Measurements from ENCODE around the gene QRICH1. TPM values are rescaled to one million over a fixed set of nuclear protein-coding genes. Genes with fewer than 3 reads are reported as not detected.

QRICH1 gene
- total RNA-seq, 4 donors from 2014 or later, result 66.2 to 93.9 (median 82.6) TPM

DNA sequence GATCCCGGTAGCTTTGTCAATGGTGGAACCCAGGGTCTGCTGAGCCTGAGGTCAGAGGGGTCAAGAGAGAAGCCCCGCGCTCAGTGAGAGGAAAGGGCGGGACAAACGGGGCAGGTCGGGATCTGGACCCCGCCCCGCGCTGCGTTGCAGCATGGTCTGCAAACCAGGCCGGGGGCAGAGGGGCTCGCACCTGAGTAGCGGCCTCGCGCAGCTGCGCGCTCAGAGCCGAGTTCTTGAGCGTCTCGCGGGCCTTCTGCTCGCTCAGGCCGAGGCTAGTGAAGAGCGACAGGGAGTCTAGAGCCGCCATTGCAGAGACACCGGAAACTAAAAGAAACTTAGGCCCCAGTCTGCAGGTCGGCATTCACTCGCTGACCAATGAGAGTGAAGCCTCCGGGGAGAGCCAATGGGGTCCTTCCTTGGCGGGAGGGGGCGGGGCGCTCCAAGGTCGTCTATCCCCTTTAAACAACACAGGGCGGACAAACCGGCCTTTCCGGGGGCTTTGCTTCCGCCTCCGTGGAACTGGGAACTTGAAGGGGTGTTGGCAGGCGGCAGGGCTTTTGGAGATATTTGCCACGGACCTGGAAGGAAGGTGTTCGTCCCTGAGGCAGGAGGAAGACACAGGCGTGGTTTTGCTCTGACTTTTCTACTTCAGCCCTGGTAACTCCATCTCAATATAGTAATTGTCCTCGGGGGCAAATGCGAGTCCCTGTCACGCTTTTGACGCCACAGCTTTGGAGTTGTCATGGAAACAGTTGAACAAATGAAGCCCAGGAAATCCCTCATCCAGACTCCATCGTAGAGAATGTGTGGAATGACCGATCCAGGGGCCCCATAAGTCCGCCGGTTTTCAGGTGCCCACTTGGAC, 10.8 kb upstream of the QRICH1 start, which contains the start of gene QARS1:
Gene QARS1, minus strand, starts transcription at position 331 of the 865 bp plus-strand sequence. Its CDS starts 24 bp downstream, at position 307.
- Histone ChIP-seq H3K9me3 (no peaks in the 10 kb centered on the region), H3K27me3 (no peaks in the 10 kb centered on the region), H3K4me3 (peak within 1 kb of the TSS; percentile 64 to 95 (median 80)), H3K36me3 (peaks cover 6 to 67% (median 24%) of the 10 kb centered on the region in 3 donors), H3K4me1 (peaks cover 0 to 34% (median 17%) of the 10 kb centered on the region in 4 donors), H3K27ac (peak within 1 kb of the TSS; percentile 4 to 88 (median 84))
- peak; percentile 89 to 94 for DNase-seq (ENCODE audit: low spot score in 2 of 2)
- TF ChIP-seq POLR2A (IDR thresholded peaks at IDR 0.05) (peak in 1 of 2 donors; percentile 45), EP300 (IDR thresholded peaks at IDR 0.05) (peak in 1 of 2 donors; percentile 77)
- TF ChIP-seq, protein P1, sequence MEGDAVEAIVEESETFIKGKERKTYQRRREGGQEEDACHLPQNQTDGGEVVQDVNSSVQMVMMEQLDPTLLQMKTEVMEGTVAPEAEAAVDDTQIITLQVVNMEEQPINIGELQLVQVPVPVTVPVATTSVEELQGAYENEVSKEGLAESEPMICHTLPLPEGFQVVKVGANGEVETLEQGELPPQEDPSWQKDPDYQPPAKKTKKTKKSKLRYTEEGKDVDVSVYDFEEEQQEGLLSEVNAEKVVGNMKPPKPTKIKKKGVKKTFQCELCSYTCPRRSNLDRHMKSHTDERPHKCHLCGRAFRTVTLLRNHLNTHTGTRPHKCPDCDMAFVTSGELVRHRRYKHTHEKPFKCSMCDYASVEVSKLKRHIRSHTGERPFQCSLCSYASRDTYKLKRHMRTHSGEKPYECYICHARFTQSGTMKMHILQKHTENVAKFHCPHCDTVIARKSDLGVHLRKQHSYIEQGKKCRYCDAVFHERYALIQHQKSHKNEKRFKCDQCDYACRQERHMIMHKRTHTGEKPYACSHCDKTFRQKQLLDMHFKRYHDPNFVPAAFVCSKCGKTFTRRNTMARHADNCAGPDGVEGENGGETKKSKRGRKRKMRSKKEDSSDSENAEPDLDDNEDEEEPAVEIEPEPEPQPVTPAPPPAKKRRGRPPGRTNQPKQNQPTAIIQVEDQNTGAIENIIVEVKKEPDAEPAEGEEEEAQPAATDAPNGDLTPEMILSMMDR (IDR thresholded peaks at IDR 0.05), result no peak
- WGBS, 2 donors, result 1% methylated on average over 36 to 41 of the region's 50 CpGs

DNA sequence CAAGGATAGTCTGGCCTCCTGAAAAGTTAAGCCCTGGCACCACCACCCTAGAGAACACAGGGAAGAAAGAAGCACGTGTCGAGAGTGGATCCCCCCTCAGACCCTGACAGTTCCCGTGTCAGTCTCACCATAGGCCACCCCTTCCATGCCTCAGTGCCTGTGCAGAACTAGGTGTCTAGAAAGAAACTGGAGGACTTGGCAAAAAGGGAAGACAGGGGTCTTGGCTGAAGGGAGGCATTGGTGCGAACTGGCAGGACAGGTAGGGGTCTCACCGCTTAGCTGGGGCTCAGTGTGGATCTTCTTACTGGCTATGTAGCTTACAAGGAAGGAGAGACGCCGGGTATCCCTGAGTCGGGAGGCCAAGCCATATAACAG, 10.2 kb upstream of the QRICH1 start:
- Histone ChIP-seq H3K27ac (peak overlapping the region; percentile 4 to 88 (median 84)), H3K27me3 (no peaks in the 10 kb centered on the region), H3K9me3 (no peaks in the 10 kb centered on the region), H3K36me3 (peaks cover 8 to 67% (median 24%) of the 10 kb centered on the region in 3 donors), H3K4me1 (peaks cover 0 to 34% (median 17%) of the 10 kb centered on the region in 4 donors), H3K4me3 (peak overlapping the region; percentile 64 to 95 (median 80))
- no peak for TF ChIP-seq EP300 (IDR thresholded peaks at IDR 0.05)
- TF ChIP-seq, protein P1 (IDR thresholded peaks at IDR 0.05), result no peak
- no peak for DNase-seq (ENCODE audit: low spot score in 2 of 2)
- WGBS, 2 donors, result 1 to 3% methylated on average over 8 of the region's 8 CpGs

DNA sequence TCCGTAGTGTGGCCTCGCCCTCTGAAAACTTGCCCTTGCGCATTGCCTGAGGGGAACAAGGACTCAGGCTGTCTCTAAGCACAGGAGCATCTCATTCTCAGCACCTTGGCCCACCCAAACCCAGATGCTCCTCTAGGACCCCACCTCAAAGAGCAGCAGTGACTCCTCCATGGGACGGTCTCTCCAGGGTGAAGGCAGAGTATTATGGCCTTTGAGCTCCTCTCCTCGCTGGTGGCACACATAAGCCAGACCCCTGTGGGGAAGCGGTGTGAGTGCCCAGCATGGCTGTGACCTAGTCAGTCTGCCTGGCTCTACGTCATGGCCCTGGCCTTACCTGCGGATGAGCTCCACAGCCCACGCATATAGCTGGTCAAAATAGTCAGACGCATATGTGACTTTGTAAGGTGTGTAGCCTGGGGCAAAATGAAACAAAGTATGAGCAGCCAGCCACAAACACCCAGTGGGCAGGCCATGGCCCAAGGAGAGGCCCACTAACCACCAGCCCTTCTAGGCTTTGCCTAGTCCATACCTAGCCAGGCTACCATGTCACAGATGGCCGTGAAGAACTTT, 6.3 kb upstream of the QRICH1 start:
- peaks cover 0 to 21% (median 11%) of the 10 kb centered on the region in 4 donors for H3K4me1 ChIP-seq
- H3K9me3 ChIP-seq, result no peaks in the 10 kb centered on the region
- no peak overlapping the region for H3K4me3 ChIP-seq
- H3K27me3 ChIP-seq, result no peaks in the 10 kb centered on the region
- peaks cover 9 to 71% (median 24%) of the 10 kb centered on the region in 3 donors for H3K36me3 ChIP-seq
- WGBS, 2 donors, result 94 to 95% methylated on average over 11 of the region's 11 CpGs
- no peak overlapping the region for H3K27ac ChIP-seq
- no peak for TF ChIP-seq POLR2A (IDR thresholded peaks at IDR 0.05)
- DNase-seq (ENCODE audit: low spot score in 2 of 2), result no peak

DNA sequence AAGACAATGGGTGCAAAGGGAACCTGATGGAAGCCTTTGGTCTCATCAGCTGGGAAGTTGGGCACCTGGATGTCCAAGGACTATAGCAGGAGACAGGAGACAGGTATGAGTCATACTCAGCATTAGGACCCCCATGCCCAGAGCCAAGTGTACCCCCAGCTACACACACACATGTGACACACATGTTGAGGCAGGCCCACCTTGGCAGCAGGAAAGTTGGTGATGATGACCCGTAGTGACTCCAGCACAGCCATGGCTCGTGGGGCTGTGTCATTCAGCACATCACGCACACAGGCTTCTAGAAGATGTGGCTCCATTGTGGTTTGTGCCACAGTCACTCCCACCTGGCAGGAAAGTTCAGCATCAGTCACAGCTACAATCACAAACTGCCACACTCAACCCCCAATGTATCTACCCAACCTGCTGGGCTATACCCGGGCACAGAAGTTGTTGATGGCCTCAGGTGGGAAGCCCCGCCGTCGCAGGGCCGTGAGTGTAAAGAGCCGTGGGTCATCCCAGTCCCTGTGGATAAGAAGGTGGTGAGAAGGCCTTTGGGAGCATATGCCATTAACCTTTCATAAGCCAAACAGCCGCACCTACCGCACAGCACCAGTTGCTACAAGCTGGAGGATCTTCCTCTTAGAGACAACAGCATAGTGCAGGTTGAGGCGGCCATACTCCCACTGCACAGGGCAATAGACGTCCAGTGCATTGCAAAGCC, 5.2 kb upstream of the QRICH1 start:
- Histone ChIP-seq H3K4me3 (no peak overlapping the region), H3K27ac (no peak overlapping the region), H3K36me3 (peaks cover 9 to 71% (median 24%) of the 10 kb centered on the region in 3 donors), H3K4me1 (peaks cover 0 to 26% (median 12%) of the 10 kb centered on the region in 4 donors), H3K9me3 (no peaks in the 10 kb centered on the region), H3K27me3 (no peaks in the 10 kb centered on the region)
- no peak for DNase-seq (ENCODE audit: low spot score in 2 of 2)
- 83 to 84% methylated on average over 12 to 13 of the region's 13 CpGs for WGBS, 2 donors
- TF ChIP-seq EP300 (IDR thresholded peaks at IDR 0.05) (no peak), POLR2A (IDR thresholded peaks at IDR 0.05) (no peak)
- TF ChIP-seq, protein P1 (IDR thresholded peaks at IDR 0.05), result no peak

DNA sequence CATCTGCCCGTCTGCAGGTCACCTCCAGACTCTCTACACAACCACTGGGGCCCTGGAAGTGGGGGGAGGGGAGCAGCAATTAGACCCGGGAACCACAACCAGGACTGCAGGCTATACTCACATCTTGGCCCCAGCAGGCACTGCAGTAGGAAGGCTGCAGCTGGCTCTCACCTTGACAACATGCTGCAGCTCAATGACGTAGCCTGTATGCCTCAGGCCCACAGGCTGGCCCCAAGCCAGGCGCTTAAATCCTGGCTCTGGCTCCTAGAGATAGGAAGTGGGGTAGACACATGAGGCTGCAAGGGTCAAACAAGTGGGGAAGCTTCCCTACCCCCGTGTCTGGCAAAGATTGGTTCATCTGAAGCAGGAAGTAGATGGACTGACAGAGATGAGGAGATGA, 4.6 kb upstream of the QRICH1 start:
- Histone ChIP-seq H3K4me1 (peaks cover 0 to 20% (median 6%) of the 10 kb centered on the region in 4 donors), H3K27ac (no peak overlapping the region), H3K9me3 (no peaks in the 10 kb centered on the region), H3K36me3 (peaks cover 9 to 71% (median 24%) of the 10 kb centered on the region in 3 donors), H3K27me3 (no peaks in the 10 kb centered on the region), H3K4me3 (no peak overlapping the region)
- no peak for TF ChIP-seq POLR2A (IDR thresholded peaks at IDR 0.05)
- 44 to 74% methylated on average over 5 of the region's 5 CpGs for WGBS, 2 donors
- DNase-seq (ENCODE audit: low spot score in 2 of 2), result no peak
